Gastrocnemius medialis (tissue), 4 donors: ENCODE measurements around the gene SEMG1. TPM values are rescaled to one million over a fixed set of nuclear protein-coding genes. Genes with fewer than 3 reads are reported as not detected.

Experiments used
- ATAC-seq, 2 donors: fragments of 150-250 bp; one replicate each; pipeline ENCODE4 v1.9.1; 2016
- DNase-seq, 2 donors: peaks; one replicate each; pipeline ENCODE4 v3.0.0-alpha.2; 2019
- H3K27ac ChIP-seq, 4 donors: fragments of 200-600 bp; sonication (generic); 1 replicate in 1 of 4; 2 replicates in 3 of 4; pipeline ENCODE4 v1.5.1; 2016 to 2018; ENCODE audit warnings: mild to moderate bottlenecking in 2 of 4, moderate library complexity in 1 of 4
- H3K27me3 ChIP-seq, 3 donors: fragments of 200-600 bp; sonication (generic) in 2 of 3; 1 replicate in 1 of 3; 2 replicates in 2 of 3; pipeline versions ENCODE4 v1.5.1 to v1.6.0; 2016 to 2019; ENCODE audit warnings: mild to moderate bottlenecking in 1 of 3, moderate library complexity in 1 of 3
- H3K36me3 ChIP-seq, 2 donors: fragments of 200-600 bp; sonication (generic) in 1 of 2; one replicate each; pipeline ENCODE4 v1.5.1; 2017 to 2018
- H3K4me1 ChIP-seq, 2 donors: fragments of 200-600 bp; sonication (generic) in 1 of 2; one replicate each; pipeline ENCODE4 v1.5.1; 2016 to 2017; ENCODE audit warnings: mild to moderate bottlenecking in 2 of 2
- H3K4me3 ChIP-seq, 4 donors: fragments of 200-600 bp; sonication (generic) in 3 of 4; 1 replicate in 1 of 4; 2 replicates in 3 of 4; pipeline ENCODE4 v1.5.1; 2016 to 2019; ENCODE audit warnings: mild to moderate bottlenecking in 2 of 4
- H3K9me3 ChIP-seq, 3 donors: fragments of 200-600 bp; sonication (generic) in 2 of 3; 1 replicate in 1 of 3; 2 replicates in 2 of 3; pipeline ENCODE4 v1.5.1; 2016 to 2019
- CTCF ChIP-seq, 5 experiments: fragments of 450-650 bp in 3 of 5; fragments of 200-600 bp in 2 of 5; sonication (generic) in 2 of 5; IDR thresholded peaks in 4 of 5; conservative IDR thresholded peaks in 1 of 5; 1 replicate in 4 of 5; 2 replicates in 1 of 5; pipeline ENCODE4 v1.5.1; 2016 to 2019; ENCODE audit warnings: antibody characterized with exemption in 5 of 5, mild to moderate bottlenecking in 3 of 5, moderate library complexity in 3 of 5
- POLR2A ChIP-seq, 2 donors: fragments of 450-650 bp; IDR thresholded peaks; one replicate each; pipeline ENCODE4 v1.6.1; 2017; ENCODE audit warnings: antibody characterized with exemption in 2 of 2, mild to moderate bottlenecking in 2 of 2, moderate library complexity in 2 of 2
- in situ Hi-C, 4 donors: fragments of 200-750 bp; cut with MboI; loops; one replicate each; pipeline versions ENCODE4 v1.15.0 to v1.8.0; 2017; ENCODE audit warnings: low sequenced_read_pairs in 4 of 4
- intact Hi-C: fragments of 100-400 bp; cut with DNase I; formaldehyde crosslinking; loops from one replicate; pipeline ENCODE4 v1.15.1; 2023; ENCODE audit warnings: low total_unique reads
- total RNA-seq, 4 donors: library from RNA; depleted of rRNA; stranded (reverse); fragments of >200 nt; gene quantifications; one replicate each; pipeline versions ENCODE4 v1.1.0 to v1.2.3, GENCODE V29; 2016

Gene SEMG1
- total RNA-seq, 4 donors from 2014 or later = not detected

- TF ChIP-seq CTCF (IDR thresholded peaks at IDR 0.05 in 4 of 5, conservative IDR thresholded peaks at IDR 0.05 in 1 of 5) (no peak), POLR2A (IDR thresholded peaks at IDR 0.05) (no peak)
- H3K27me3 ChIP-seq = no peaks in the 10 kb centered on the region
- no peak overlapping the region for H3K4me3 ChIP-seq
- intact Hi-C loops (no loop called here), in situ Hi-C loops (no loop called here)
- DNase-seq (no peak), ATAC-seq (no peak)
- H3K27ac ChIP-seq = no peak overlapping the region
- H3K4me1 ChIP-seq = no peaks in the 10 kb centered on the region
- no peaks in the 10 kb centered on the region for H3K9me3 ChIP-seq
- H3K36me3 ChIP-seq = no peaks in the 10 kb centered on the region
Measured at GRCh38 chr20:45173522-45173921, 33.3 kb upstream of the SEMG1 start.

DNA sequence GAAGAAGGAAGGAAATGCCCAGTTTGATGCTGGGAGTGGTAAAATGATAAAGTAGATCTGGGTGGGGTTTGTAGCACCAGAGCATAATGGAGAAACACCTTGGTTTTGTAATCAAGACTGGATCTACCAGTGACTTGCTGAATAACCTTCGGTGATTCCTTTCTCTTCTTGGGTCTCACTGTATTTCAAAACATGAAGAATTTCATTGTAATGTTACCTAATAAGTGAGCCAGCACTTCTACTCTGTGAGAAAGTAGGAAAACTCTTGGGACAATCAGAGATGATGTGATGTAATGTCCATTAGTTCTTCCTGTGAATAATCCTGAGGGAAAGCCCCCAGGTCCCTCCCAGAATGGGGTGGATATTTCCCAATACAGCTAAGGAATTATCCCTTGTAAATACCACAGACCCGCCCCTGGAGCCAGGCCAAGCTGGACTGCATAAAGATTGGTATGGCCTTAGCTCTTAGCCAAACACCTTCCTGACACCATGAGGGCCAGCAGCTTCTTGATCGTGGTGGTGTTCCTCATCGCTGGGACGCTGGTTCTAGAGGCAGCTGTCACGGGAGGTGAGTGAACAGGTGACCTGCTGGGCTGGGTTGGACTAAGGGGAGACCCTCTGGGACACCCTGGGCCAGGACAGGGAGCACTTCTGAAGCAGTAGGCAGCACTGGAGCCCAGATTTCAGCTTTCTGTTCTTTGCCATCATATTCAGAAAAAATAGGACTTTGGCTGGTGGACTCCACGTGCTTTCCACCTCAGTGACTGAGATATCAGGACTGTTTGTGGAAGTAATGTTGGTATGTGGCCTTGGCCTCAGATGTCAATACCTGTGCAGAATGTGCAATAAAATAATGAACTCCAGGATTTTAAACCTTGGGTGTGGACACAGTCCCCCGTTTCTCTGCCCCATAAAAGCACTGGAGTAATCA is 32.1 kb upstream of the SEMG1 start, which contains the start of gene PI3:
TSS of gene PI3 (plus strand) at position 469 of the 931 bp plus-strand sequence. CDS start at position 490, 21 bp downstream.
- no peak for ATAC-seq
- Histone ChIP-seq H3K9me3 (no peaks in the 10 kb centered on the region), H3K4me1 (no peaks in the 10 kb centered on the region), H3K27ac (no peak within 1 kb of the TSS), H3K27me3 (no peaks in the 10 kb centered on the region), H3K4me3 (no peak within 1 kb of the TSS), H3K36me3 (no peaks in the 10 kb centered on the region)
- intact Hi-C loops (no loop called here), in situ Hi-C loops (no loop called here)
- no peak for DNase-seq
- TF ChIP-seq POLR2A (IDR thresholded peaks at IDR 0.05) (no peak), CTCF (IDR thresholded peaks at IDR 0.05 in 4 of 5, conservative IDR thresholded peaks at IDR 0.05 in 1 of 5) (no peak)

- Histone ChIP-seq H3K36me3 (no peaks in the 10 kb centered on the region), H3K4me3 (no peak overlapping the region), H3K4me1 (no peaks in the 10 kb centered on the region), H3K27me3 (no peaks in the 10 kb centered on the region), H3K27ac (no peak overlapping the region), H3K9me3 (no peaks in the 10 kb centered on the region)
- DNase-seq (no peak), ATAC-seq (no peak)
- intact Hi-C loops (no loop called here), in situ Hi-C loops (no loop called here)
- TF ChIP-seq POLR2A (IDR thresholded peaks at IDR 0.05) = no peak
- TF ChIP-seq CTCF (IDR thresholded peaks at IDR 0.05 in 4 of 5, conservative IDR thresholded peaks at IDR 0.05 in 1 of 5) = no peak
Measured at GRCh38 chr20:45176526-45177267, 30.1 kb upstream of the SEMG1 start.

GRCh38 chr20:45179166-45179565 is 27.7 kb upstream of the SEMG1 start:
- no peaks in the 10 kb centered on the region for H3K36me3 ChIP-seq
- no peaks in the 10 kb centered on the region for H3K27me3 ChIP-seq
- in situ Hi-C loops = no loop called here
- H3K4me3 ChIP-seq = no peak overlapping the region
- H3K9me3 ChIP-seq = no peaks in the 10 kb centered on the region
- TF ChIP-seq CTCF (IDR thresholded peaks at IDR 0.05 in 4 of 5, conservative IDR thresholded peaks at IDR 0.05 in 1 of 5) = no peak
- intact Hi-C loops = no loop called here
- no peak for ATAC-seq
- H3K27ac ChIP-seq = no peak overlapping the region
- no peaks in the 10 kb centered on the region for H3K4me1 ChIP-seq
- DNase-seq = no peak
